DOHH2 (cell line): ENCODE data around the gene CACNA1E.
"Not testable (repeated sequence)": the region's sequence is repeated elsewhere in the genome, so short reads cannot be mapped to it uniquely, and the experiment has no call there.

Experiments
- H3F3A ChIP-seq: fragments of 200-600 bp; sonication (generic), shearing (Covaris generic); 2 replicates; pipeline ENCODE4 v1.6.0; 2016; ENCODE audit warnings: antibody characterized with exemption, mild to moderate bottlenecking; ENCODE audit not compliant: control insufficient read depth, insufficient read depth
- H3K27ac ChIP-seq: fragments of 200-600 bp; sonication (generic); 2 replicates; pipeline ENCODE4 v1.5.1; 2014; ENCODE audit warnings: low read depth, mild to moderate bottlenecking, low read length, moderate library complexity
- H3K27me3 ChIP-seq: fragments of 200-600 bp; sonication (generic); 2 replicates; pipeline ENCODE4 v1.6.1; 2014; ENCODE audit warnings: mild to moderate bottlenecking, low read length, mixed read lengths; ENCODE audit not compliant: control insufficient read depth
- H3K36me3 ChIP-seq: fragments of 200-600 bp; sonication (generic); 2 replicates; pipeline ENCODE4 v1.6.1; 2014; ENCODE audit warnings: mild to moderate bottlenecking, low read length, moderate library complexity, mixed read lengths; ENCODE audit not compliant: control insufficient read depth
- H3K4me1 ChIP-seq: fragments of 200-600 bp; sonication (generic); 2 replicates; pipeline ENCODE4 v1.6.1; 2014; ENCODE audit warnings: mild to moderate bottlenecking, low read length, mixed read lengths; ENCODE audit not compliant: control insufficient read depth
- H3K4me2 ChIP-seq: fragments of 200-600 bp; sonication (generic); 2 replicates; pipeline ENCODE4 v1.6.0; 2014; ENCODE audit warnings: mild to moderate bottlenecking, low read length, moderate library complexity
- H3K4me3 ChIP-seq: fragments of 200-600 bp; sonication (generic); 2 replicates; pipeline ENCODE4 v1.5.1; 2014; ENCODE audit warnings: mild to moderate bottlenecking, low read length, mixed read lengths
- H3K79me2 ChIP-seq: fragments of 200-600 bp; sonication (generic); 2 replicates; pipeline ENCODE4 v1.6.1; 2014; ENCODE audit warnings: mild to moderate bottlenecking, low read length, mixed read lengths; ENCODE audit not compliant: control insufficient read depth
- H3K9me2 ChIP-seq: fragments of 200-600 bp; sonication (generic); replicated peaks from 2 replicates; pipeline ENCODE4 v1.6.1; 2014; ENCODE audit warnings: mild to moderate bottlenecking, low read length, mixed read lengths; ENCODE audit not compliant: control insufficient read depth
- H3K9me3 ChIP-seq: fragments of 200-600 bp; sonication (generic); 2 replicates; pipeline ENCODE4 v1.6.1; 2014; ENCODE audit warnings: antibody characterized with exemption, low read length, mixed read lengths; ENCODE audit not compliant: control insufficient read depth, insufficient read depth
- H4K20me1 ChIP-seq: fragments of 200-600 bp; sonication (generic); 2 replicates; pipeline ENCODE4 v1.6.0; 2014; ENCODE audit warnings: low read depth, mild to moderate bottlenecking, antibody characterized with exemption, low read length, moderate library complexity; ENCODE audit not compliant: control insufficient read depth, insufficient read depth
- CTCF ChIP-seq: fragments of 200-600 bp; sonication (generic); IDR thresholded peaks from one replicate; pipeline ENCODE4 v1.5.1; 2014; ENCODE audit warnings: antibody characterized with exemption, mild to moderate bottlenecking, low read depth, low read length; ENCODE audit not compliant: poor library complexity, severe bottlenecking
- EZH2phosphoT487 ChIP-seq: fragments of 200-600 bp; sonication (generic); IDR thresholded peaks from 2 replicates; pipeline ENCODE4 v1.6.1; 2017; ENCODE audit warnings: borderline replicate concordance, mild to moderate bottlenecking, antibody characterized with exemption, low read length, moderate library complexity, mixed read lengths

Gene CACNA1E

GRCh38 chr1:181846001-181846645, 362.8 kb downstream of the CACNA1E start:
- Histone ChIP-seq H3K9me3 (no peaks in the 10 kb centered on the region), H3K4me3 (no peak overlapping the region), H3K4me1 (no peaks in the 10 kb centered on the region), H3F3A (no peaks in the 10 kb centered on the region), H3K9me2 (no peaks in the 10 kb centered on the region), H3K79me2 (no peaks in the 10 kb centered on the region), H3K27ac (no peak overlapping the region), H3K36me3 (no peaks in the 10 kb centered on the region), H4K20me1 (no peaks in the 10 kb centered on the region), H3K4me2 (no peak overlapping the region), H3K27me3 (no peaks in the 10 kb centered on the region)
- TF ChIP-seq EZH2phosphoT487 (no peak), CTCF (no peak)

DNA sequence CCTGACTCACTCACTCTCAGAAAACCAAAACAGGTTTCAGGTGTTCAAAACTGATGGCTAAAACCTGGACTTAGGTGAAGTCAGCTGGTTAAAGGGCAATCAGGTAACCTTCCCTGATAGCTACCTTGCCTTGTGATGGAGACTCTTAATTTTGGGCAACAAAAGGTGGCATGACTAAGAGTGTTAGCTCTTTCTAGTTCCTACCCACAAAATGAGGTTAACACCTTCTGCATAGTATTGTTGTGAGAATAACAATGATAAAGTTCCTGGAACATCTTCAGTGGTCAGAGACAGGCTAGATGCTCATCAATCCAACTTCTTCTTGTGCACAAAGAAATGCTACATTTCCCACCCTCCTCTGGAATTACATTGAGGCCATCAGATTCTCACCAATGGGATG, 363.4 kb downstream of the CACNA1E start:
- H3K79me2 ChIP-seq, result no peaks in the 10 kb centered on the region
- H3F3A ChIP-seq, result no peaks in the 10 kb centered on the region
- TF ChIP-seq EZH2phosphoT487 (no peak), CTCF (no peak)

DNA sequence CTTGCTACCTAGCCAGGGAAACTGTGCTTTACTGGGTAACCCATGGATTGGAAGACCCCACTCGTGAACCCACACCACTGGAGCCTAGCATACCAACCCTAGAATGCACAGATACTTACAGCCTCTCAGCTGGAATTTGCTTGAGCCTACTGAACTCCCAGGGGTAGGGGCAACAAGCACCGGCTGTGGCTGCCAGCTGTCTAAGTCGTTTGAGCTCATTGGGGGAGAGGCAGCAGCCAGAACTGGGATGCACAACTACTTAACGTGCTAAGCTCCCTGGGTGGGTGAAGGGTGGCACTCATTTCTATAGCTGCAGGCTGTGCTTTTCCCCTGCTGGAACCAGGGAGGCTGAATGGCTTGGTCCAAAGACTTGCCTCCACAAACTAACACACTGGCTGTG, 365.8 kb downstream of the CACNA1E start:
- H3K27ac ChIP-seq, result no peak overlapping the region
- no peaks in the 10 kb centered on the region for H3K36me3 ChIP-seq
- no peaks in the 10 kb centered on the region for H4K20me1 ChIP-seq
- no peaks in the 10 kb centered on the region for H3K4me1 ChIP-seq
- no peak overlapping the region for H3K4me3 ChIP-seq
- H3K9me3 ChIP-seq, result no peaks in the 10 kb centered on the region
- no peak overlapping the region for H3K4me2 ChIP-seq
- H3F3A ChIP-seq, result no peaks in the 10 kb centered on the region
- no peaks in the 10 kb centered on the region for H3K79me2 ChIP-seq
- TF ChIP-seq CTCF (no peak), EZH2phosphoT487 (no peak)
- no peaks in the 10 kb centered on the region for H3K9me2 ChIP-seq
- H3K27me3 ChIP-seq, result no peaks in the 10 kb centered on the region

More for the DNA sequence above, 363.4 kb downstream of the CACNA1E start:
- no peaks in the 10 kb centered on the region for H3K9me2 ChIP-seq
- H4K20me1 ChIP-seq, result no peaks in the 10 kb centered on the region
- no peak overlapping the region for H3K27ac ChIP-seq
- no peaks in the 10 kb centered on the region for H3K9me3 ChIP-seq
- no peaks in the 10 kb centered on the region for H3K36me3 ChIP-seq
- H3K4me3 ChIP-seq, result no peak overlapping the region
- no peaks in the 10 kb centered on the region for H3K27me3 ChIP-seq
- H3K4me1 ChIP-seq, result no peaks in the 10 kb centered on the region
- H3K4me2 ChIP-seq, result no peak overlapping the region

- not testable (repeated sequence) for H3F3A ChIP-seq, H4K20me1 ChIP-seq, H3K27ac ChIP-seq, H3K4me3 ChIP-seq, H3K4me1 ChIP-seq, H3K4me2 ChIP-seq, H3K27me3 ChIP-seq, H3K79me2 ChIP-seq, H3K9me3 ChIP-seq, H3K36me3 ChIP-seq, H3K9me2 ChIP-seq
These were observed 370.9 kb downstream of the CACNA1E start for GRCh38 chr1:181854212-181854611.
